ENCODE data around the gene PLAC1.

PLAC1 gene

GRCh38 chrX:134588806-134589205 is 69.5 kb downstream of the PLAC1 start:
- DNase-seq (ENCODE audit: low spot score) = no peak

GRCh38 chrX:134580907-134581306 is 77.4 kb downstream of the PLAC1 start:
- DNase-seq (ENCODE audit: low spot score) = no peak

- no peak for DNase-seq (ENCODE audit: low spot score)
Measured at GRCh38 chrX:134573683-134574035, 84.6 kb downstream of the PLAC1 start.

- no peak for DNase-seq (ENCODE audit: low spot score)
Measured at GRCh38 chrX:134572816-134573682, 85.2 kb downstream of the PLAC1 start.

- no peak for DNase-seq (ENCODE audit: low spot score)
Measured at GRCh38 chrX:134571796-134572195, 86.5 kb downstream of the PLAC1 start.

- DNase-seq (ENCODE audit: low spot score) = no peak
Measured at GRCh38 chrX:134570899-134571298, 87.4 kb downstream of the PLAC1 start.

- DNase-seq (ENCODE audit: low spot score) = no peak
Measured at GRCh38 chrX:134570509-134570846, 87.8 kb downstream of the PLAC1 start.

- no peak for DNase-seq (ENCODE audit: low spot score)
Measured at GRCh38 chrX:134569306-134569705, 89.0 kb downstream of the PLAC1 start.

- no peak for DNase-seq (ENCODE audit: low spot score)
Measured at GRCh38 chrX:134568285-134569016, 89.8 kb downstream of the PLAC1 start.

- DNase-seq (ENCODE audit: low spot score) = no peak
Measured at GRCh38 chrX:134566506-134566905, 91.8 kb downstream of the PLAC1 start.

GRCh38 chrX:134562002-134562401 is 96.3 kb downstream of the PLAC1 start:
- DNase-seq (ENCODE audit: low spot score) = no peak

- no peak for DNase-seq (ENCODE audit: low spot score)
Measured at GRCh38 chrX:134558133-134558532, 100.1 kb downstream of the PLAC1 start.

GRCh38 chrX:134554291-134554690 is 104.0 kb downstream of the PLAC1 start:
- no peak for DNase-seq (ENCODE audit: low spot score)

GRCh38 chrX:134552351-134552750 is 105.9 kb downstream of the PLAC1 start:
- DNase-seq (ENCODE audit: low spot score) = no peak

GRCh38 chrX:134551376-134552048 is 106.8 kb downstream of the PLAC1 start:
- no peak for DNase-seq (ENCODE audit: low spot score)

GRCh38 chrX:134548257-134549201 is 109.7 kb downstream of the PLAC1 start:
- no peak for DNase-seq (ENCODE audit: low spot score)

GRCh38 chrX:134547047-134547679 is 111.1 kb downstream of the PLAC1 start:
- no peak for DNase-seq (ENCODE audit: low spot score)

GRCh38 chrX:134546187-134546586 is 112.1 kb downstream of the PLAC1 start:
- DNase-seq (ENCODE audit: low spot score) = no peak

- no peak for DNase-seq (ENCODE audit: low spot score)
Measured at GRCh38 chrX:134545510-134545909, 112.8 kb downstream of the PLAC1 start.

GRCh38 chrX:134544513-134545151 is 113.6 kb downstream of the PLAC1 start:
- no peak for DNase-seq (ENCODE audit: low spot score)

- DNase-seq (ENCODE audit: low spot score) = no peak
Measured at GRCh38 chrX:134544135-134544512, 114.1 kb downstream of the PLAC1 start.

Measured in COLO829 (cell line).